ENCODE measurements around the gene PARD3.
"Not testable (repeated sequence)": the region's sequence is repeated elsewhere in the genome, so short reads cannot be mapped to it uniquely, and the experiment has no call there.

Gene PARD3

GRCh38 chr10:34815185-34816084 lies at the start of gene PARD3:
Gene PARD3 (minus strand): TSS chr10:34815296. CDS start chr10:34814995, 301 bp downstream.
- DNase-seq, result peak; percentile 53

- peak; percentile 31 for DNase-seq
These were observed 49.3 kb upstream of the PARD3 start for GRCh38 chr10:34864149-34865067.

GRCh38 chr10:34862892-34863291 lies 47.8 kb upstream of the PARD3 start:
- no peak for DNase-seq

GRCh38 chr10:34861293-34862021 lies 46.4 kb upstream of the PARD3 start:
- peak; percentile 65 for DNase-seq

- DNase-seq, result no peak
These were observed 44.1 kb upstream of the PARD3 start for GRCh38 chr10:34859170-34859569.

- no peak for DNase-seq
These were observed 42.9 kb upstream of the PARD3 start for GRCh38 chr10:34858003-34858402.

GRCh38 chr10:34854147-34854601 lies 39.1 kb upstream of the PARD3 start:
- peak; percentile 43 for DNase-seq

- no peak for DNase-seq
These were observed 38.3 kb upstream of the PARD3 start for GRCh38 chr10:34853357-34853756.

GRCh38 chr10:34850558-34850957 lies 35.5 kb upstream of the PARD3 start:
- DNase-seq, result no peak

- DNase-seq, result no peak
These were observed 34.9 kb upstream of the PARD3 start for GRCh38 chr10:34850036-34850435.

- DNase-seq, result peak; percentile 25
These were observed 30.0 kb upstream of the PARD3 start for GRCh38 chr10:34845070-34845469.

- peak; percentile 40 for DNase-seq
These were observed 29.4 kb upstream of the PARD3 start for GRCh38 chr10:34844448-34844847.

- not testable (repeated sequence) for DNase-seq
These were observed 28.4 kb upstream of the PARD3 start for GRCh38 chr10:34843470-34843869.

GRCh38 chr10:34838366-34838900 lies 23.3 kb upstream of the PARD3 start:
- DNase-seq, result no peak

GRCh38 chr10:34835908-34836508 lies 20.9 kb upstream of the PARD3 start:
- DNase-seq, result no peak

- peak; percentile 22 for DNase-seq
These were observed 19.2 kb upstream of the PARD3 start for GRCh38 chr10:34834274-34834673.

GRCh38 chr10:34830217-34830822 lies 15.2 kb upstream of the PARD3 start:
- no peak for DNase-seq

- no peak for DNase-seq
These were observed 12.0 kb upstream of the PARD3 start for GRCh38 chr10:34826857-34827766.

GRCh38 chr10:34826221-34826620 lies 11.1 kb upstream of the PARD3 start:
- DNase-seq, result no peak

GRCh38 chr10:34825414-34825813 lies 10.3 kb upstream of the PARD3 start:
- DNase-seq, result no peak

Measured in NCI-H1694 treated with DMSO at 0.1 percent for 48 hours (cell line).